NCI-H748 treated with DMSO at 0.1 percent for 48 hours (cell line): ENCODE data around the gene TRAPPC8.
"Not testable (repeated sequence)": the region's sequence is repeated elsewhere in the genome, so short reads cannot be mapped to it uniquely, and the experiment has no call there.

Experiments used
- DNase-seq: peaks from one replicate; lab custom pipeline; 2025; lab: John Stamatoyannopoulos, UW

TRAPPC8 gene

DNA sequence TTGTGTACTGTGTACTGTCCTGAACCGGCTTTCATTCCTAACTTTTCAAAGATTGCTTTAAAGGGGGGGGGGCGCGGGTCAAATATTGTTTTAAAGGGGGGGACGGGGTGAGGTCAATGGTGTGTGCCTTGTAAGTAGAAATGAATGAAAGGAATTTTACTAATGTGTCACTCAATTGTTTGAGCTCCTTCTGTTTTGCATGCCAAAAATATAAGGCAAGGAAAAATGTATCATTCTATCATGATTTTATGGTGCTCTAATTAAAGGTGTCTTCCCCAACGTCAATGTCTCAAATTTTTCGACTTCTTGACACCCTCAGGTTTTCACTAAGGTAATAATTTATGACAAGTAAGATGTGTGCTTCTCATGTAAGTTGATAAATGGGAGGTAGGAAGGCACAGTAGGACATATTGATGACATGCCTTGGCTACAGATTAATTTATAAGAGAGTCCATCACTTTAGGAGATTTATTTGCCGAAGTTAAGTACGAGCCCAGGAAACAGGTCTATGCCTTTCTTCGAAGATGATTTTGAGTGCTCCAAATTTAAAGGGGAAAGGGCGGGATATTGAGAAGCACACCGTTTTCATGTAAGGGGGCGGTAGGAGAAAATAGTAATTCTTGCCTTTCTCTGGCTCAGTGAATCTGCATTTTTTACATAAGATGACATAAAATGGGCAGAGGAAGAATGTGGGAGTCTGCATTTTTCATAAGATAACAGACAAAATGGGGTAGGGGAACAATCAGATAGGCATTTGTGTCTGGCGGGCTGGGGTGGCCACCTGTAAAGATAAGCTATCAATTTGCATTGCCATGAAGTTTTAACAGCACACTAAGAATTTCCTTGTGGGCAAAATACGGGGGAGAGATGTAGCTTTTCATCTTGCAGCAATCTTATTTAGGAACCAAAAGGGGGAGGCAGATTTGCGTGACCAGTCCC, 1.2 kb upstream of the TRAPPC8 start:
- DNase-seq, result no peak

GRCh38 chr18:31942291-31942998, 483 bp downstream of the TRAPPC8 start:
- peak; percentile 25 for DNase-seq

- no peak for DNase-seq
These were observed 1.7 kb downstream of the TRAPPC8 start for GRCh38 chr18:31941010-31941809.

- not testable (repeated sequence) for DNase-seq
These were observed 8.2 kb downstream of the TRAPPC8 start for GRCh38 chr18:31934773-31935172.

DNA sequence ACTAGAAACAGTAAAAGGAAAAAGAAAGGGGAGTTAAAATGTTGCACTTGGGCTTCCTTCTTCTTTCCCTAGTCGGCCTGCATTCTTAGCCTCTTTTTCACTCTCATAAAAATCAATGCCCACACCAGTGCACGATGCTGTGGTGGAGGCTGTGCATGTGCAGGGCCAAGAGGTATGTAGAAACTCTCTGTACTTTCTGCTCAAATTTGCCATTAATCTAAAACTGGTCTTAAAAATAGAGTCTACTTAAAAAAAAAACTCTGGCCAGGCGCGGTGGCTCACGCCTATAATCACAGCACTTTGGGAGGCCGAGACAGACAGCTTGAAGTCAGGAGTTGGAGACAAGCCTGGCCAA, 11.1 kb downstream of the TRAPPC8 start:
- DNase-seq, result no peak

- DNase-seq, result no peak
These were observed 11.6 kb downstream of the TRAPPC8 start for GRCh38 chr18:31931163-31931885.

GRCh38 chr18:31929273-31929672, 13.7 kb downstream of the TRAPPC8 start:
- no peak for DNase-seq

DNA sequence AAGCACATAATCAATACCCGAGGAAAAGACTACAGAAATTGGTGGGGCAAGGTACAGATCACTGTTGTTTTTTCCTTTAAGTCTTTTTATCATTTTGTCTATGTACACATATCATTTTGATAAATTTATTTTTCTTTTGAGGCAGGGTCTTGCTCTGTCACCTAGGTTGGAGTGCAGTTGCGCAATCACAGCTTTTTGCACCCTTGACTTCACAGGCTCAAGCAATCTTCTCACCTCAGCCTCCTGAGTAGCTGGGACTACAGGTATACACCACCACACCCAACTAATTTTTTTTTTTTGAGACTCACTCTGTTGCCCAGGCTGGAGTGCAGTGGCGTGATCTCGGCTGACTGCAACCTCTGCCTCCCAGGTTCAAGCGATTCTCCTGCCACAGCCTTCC, 15.9 kb downstream of the TRAPPC8 start:
- DNase-seq, result not testable (repeated sequence)

DNA sequence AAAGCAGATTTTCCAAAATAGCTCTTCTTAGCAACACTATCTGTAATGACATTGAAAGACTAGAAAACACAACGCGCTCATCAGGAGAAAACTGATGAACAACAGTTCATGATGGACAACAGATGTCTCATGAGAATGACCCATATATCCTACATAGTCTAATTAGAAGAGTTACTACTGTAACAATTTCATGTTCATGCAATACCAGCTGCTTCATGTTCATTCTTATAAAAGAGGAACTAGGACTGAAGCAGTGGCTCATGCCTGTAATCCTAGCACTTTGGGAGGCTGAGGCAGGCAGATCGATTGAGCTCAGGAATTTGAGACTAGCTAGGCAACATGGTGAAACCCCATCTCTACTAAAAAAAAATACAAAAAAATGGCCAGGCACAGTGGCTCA, 22.7 kb downstream of the TRAPPC8 start:
- DNase-seq, result no peak

DNA sequence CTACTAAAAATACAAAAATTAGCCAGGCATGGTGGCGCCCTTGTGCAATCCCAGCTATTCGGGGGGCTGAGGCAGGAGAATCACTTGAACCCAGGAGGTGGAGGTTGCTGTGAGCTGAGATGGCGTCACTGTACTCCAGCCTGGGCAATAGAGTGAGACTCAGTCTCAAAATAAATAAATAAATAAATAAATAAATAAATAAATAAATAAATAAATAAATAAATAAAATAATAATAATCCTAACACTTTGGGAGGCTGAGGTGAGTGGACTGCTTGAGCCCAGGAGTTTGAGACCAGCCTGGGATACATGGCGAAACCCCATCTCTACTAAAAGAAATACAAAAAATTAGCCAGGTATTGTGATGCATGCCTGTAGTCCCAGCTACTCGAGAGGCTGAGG, 23.6 kb downstream of the TRAPPC8 start:
- not testable (repeated sequence) for DNase-seq

GRCh38 chr18:31918733-31919132, 24.2 kb downstream of the TRAPPC8 start:
- no peak for DNase-seq

DNA sequence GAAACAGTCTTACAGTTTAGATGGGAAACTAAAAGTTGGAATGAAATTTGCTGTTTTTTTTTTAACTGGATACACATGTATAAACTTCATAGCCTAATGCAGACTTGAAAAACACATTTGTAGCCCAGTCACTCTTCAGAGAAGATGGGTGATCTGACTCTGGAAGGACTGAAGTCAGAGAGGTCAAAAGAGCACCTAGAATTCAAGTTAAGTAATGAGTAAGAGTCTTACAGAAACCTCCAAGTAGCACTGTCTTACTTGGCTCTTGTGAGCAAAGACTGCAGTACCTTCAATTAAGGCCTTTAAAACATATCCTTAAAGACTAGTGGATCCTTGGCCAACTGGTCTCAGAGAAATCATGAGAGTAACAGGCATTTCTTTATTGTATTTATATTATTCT, 41.9 kb downstream of the TRAPPC8 start:
- DNase-seq, result no peak

DNA sequence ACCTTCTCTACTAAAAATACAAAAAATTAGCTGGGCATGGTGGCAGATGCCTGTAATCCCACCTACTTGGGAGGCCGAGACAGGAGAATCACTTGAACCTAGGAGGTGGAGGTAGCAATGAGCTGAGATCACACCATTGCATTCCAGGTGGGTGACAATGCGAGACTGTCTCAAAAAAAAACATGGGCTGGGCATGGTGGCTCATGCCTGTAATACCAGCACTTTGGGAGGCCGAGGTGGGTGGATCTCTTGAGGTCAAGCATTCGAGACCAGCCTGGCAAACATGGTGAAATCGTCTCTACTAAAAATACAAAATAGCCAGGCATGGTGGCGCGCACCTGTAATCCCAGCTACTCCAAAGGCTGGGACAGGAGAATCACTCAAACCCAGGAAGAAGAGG, 43.2 kb downstream of the TRAPPC8 start:
- DNase-seq, result not testable (repeated sequence)

DNA sequence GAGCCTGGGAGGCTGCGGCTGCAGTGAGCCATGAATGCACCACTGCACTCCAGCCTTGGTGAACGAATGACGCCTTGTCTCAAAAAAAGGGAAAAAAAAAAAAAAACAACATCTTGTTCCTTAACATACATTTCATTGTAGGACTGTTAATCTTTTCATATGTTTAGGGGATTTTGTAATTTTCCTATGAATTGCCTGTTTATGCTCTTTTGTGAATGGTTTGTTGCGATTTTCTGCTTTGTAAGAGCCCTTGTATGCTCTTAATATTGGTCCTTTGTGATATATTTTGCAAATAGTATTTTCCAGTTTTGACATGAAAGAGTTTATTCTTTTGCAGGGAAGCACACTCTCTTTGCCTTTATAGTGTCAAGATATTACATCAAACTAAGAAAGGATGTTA, 50.0 kb downstream of the TRAPPC8 start:
- no peak for DNase-seq

DNA sequence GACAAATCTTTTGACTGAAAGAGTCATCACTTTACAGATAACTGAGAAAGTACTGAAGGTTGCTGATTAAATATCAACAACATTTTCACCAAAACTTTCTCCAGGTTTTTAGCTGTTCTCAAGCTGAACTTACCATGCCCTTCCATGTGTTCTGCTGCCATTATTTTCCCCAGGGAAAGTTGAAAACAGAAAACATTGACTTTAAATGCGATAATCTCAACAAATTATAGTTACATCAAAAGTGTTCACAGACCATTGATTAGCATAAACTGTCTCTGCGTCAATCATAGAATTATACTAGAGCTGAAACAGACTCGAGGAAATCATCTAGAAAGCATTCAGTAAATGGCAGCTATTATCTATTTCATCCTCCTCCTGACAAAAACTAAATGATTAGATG, 51.4 kb downstream of the TRAPPC8 start:
- DNase-seq, result no peak

- no peak for DNase-seq
These were observed 58.9 kb downstream of the TRAPPC8 start for GRCh38 chr18:31884020-31884419.

- no peak for DNase-seq
These were observed 62.6 kb downstream of the TRAPPC8 start for GRCh38 chr18:31880186-31880898.

DNA sequence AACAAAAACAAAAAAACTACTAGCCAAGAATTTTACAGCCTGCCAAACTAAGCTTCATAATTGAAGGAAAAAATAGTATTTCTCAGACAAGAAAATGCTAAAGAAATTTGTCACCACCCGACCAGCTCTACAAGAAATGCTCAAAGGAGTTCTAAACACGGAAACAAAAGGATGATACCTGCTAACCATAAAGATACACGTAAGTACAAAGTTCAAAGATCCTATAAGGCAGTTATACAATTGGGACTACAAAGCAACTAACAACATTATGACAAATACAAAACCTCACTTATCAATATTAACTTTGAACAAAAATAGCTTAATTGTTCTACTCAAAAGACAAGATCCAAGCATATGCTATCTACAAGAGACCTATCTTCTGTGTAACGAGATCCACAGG, 64.6 kb downstream of the TRAPPC8 start:
- DNase-seq, result no peak

GRCh38 chr18:31877900-31878299, 65.0 kb downstream of the TRAPPC8 start:
- DNase-seq, result no peak

DNA sequence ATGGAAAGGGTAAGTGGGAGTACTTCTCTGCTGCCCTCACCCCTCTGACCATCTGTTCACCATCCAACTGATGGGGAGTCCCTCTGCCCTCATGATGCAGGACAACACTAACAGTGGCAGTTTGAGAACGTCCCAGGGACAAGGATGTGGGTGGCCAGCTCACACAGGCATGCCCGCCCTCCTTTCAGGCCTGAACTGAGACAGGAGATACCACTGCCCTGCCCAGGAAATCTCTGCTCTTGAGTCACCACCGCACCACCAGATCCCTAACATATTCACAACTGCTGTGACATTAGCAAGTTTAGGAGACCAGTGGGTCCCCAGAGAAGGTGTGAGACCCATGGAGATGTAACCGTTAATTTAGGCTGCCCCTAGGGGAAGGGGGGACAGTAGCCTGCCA, 66.2 kb downstream of the TRAPPC8 start:
- no peak for DNase-seq

DNA sequence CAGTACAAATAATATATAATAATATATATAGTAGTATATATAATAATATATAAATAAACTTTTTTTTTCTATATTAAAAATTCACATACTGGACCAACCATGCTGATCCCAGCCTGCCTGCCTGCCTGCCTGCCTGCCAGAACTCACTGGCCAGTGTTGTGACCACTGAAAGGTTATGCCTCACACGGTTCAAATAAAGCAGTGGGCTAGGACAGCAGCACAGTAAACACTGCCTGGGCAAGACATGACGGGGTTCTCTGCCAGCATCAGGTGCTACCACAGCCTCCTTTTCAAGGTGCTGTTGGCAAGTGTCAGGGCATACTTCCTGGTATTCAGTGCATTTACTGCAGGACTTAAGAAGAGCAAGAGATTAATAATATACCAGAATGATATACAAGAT, 67.6 kb downstream of the TRAPPC8 start:
- no peak for DNase-seq
